T-cell (primary cell): ENCODE measurements around the gene PSMD1. TPM values are rescaled to one million over a fixed set of nuclear protein-coding genes. Genes with fewer than 3 reads are reported as not detected.

Experiments
- ATAC-seq, 4 experiments: fragments of 200-7000 bp in 3 of 4; fragments of 150-1000 bp in 1 of 4; cut with Tn5 transposase; replicated peaks in 1 of 4; 1 replicate in 3 of 4; 2 replicates in 1 of 4; pipeline ENCODE4 v1.10.0; 2021; ENCODE audit warnings: moderate library complexity in 3 of 4, mild to moderate bottlenecking in 2 of 4, moderate number of reproducible peaks in 1 of 4
- CTCF ChIA-PET, 2 donors: fragments of 300-600 bp; sonication (Branson Sonifier 250); formaldehyde crosslinking; loops; one replicate each; lab custom pipeline; 2022; ENCODE audit warnings: antibody characterized with exemption in 2 of 2; lab: Charles Lee
- POLR2A ChIA-PET, 2 donors: fragments of 300-600 bp; sonication (Branson Sonifier 250); formaldehyde crosslinking; loops; one replicate each; lab custom pipeline; 2022; ENCODE audit warnings: antibody characterized with exemption in 2 of 2; lab: Charles Lee
- DNase-seq, 35 experiments: peaks; one replicate each; pipeline versions ENCODE4 v3.0.0 to v3.0.0-alpha.2; 2013 to 2023
- H3K27ac ChIP-seq: one replicate; pipeline ENCODE4 v1.5.1; 2013; ENCODE audit warnings: low read length
- H3K27me3 ChIP-seq, 2 experiments: replicated peaks in 1 of 2; 1 replicate in 1 of 2; 2 replicates in 1 of 2; pipeline versions ENCODE4 v1.6.1 to v1.7.0; 2013; ENCODE audit warnings: low read length in 1 of 2, mixed read lengths in 1 of 2; ENCODE audit not compliant: control insufficient read depth in 2 of 2, insufficient read depth in 2 of 2; ENCODE audit errors: extremely low read depth in 1 of 2
- H3K36me3 ChIP-seq, 2 donors: 1 replicate in 1 of 2; 2 replicates in 1 of 2; pipeline versions ENCODE4 v1.6.1 to v1.7.0; 2013; ENCODE audit warnings: low read length in 1 of 2; ENCODE audit not compliant: control insufficient read depth in 2 of 2, insufficient read depth in 1 of 2; ENCODE audit errors: extremely low read depth in 1 of 2
- H3K4me1 ChIP-seq, 2 experiments: 1 replicate in 1 of 2; 2 replicates in 1 of 2; pipeline versions ENCODE4 v1.6.1 to v1.7.0; 2013; ENCODE audit warnings: low read length in 2 of 2, mixed read lengths in 1 of 2; ENCODE audit not compliant: insufficient read depth in 2 of 2, control insufficient read depth in 1 of 2; ENCODE audit errors: extremely low read depth in 1 of 2
- H3K4me3 ChIP-seq, 2 donors: 1 replicate in 1 of 2; 2 replicates in 1 of 2; pipeline versions ENCODE4 v1.5.1 to v1.7.0; 2013; ENCODE audit warnings: mild to moderate bottlenecking in 2 of 2, low read length in 1 of 2, moderate library complexity in 1 of 2; ENCODE audit not compliant: control insufficient read depth in 1 of 2; ENCODE audit errors: extremely low read depth in 1 of 2
- H3K9me3 ChIP-seq: 2 replicates; pipeline ENCODE4 v1.7.0; 2013
- H3K27ac Mint-ChIP-seq, 2 donors: one replicate each; pipeline ENCODE4 v1.8.0; 2020 to 2021; ENCODE audit warnings: mild to moderate bottlenecking in 2 of 2, mixed read lengths in 2 of 2
- H3K27me3 Mint-ChIP-seq, 2 donors: one replicate each; pipeline ENCODE4 v1.8.0; 2021 to 2022; ENCODE audit warnings: mixed read lengths in 2 of 2
- H3K36me3 Mint-ChIP-seq: one replicate; pipeline ENCODE4 v1.8.0; 2021; ENCODE audit warnings: mixed read lengths
- H3K4me1 Mint-ChIP-seq, 3 donors: one replicate each; pipeline ENCODE4 v1.8.0; 2020 to 2022; ENCODE audit warnings: mixed read lengths in 3 of 3, mild to moderate bottlenecking in 1 of 3
- H3K4me3 Mint-ChIP-seq, 3 donors: one replicate each; pipeline ENCODE4 v1.8.0; 2020 to 2022; ENCODE audit warnings: mild to moderate bottlenecking in 3 of 3, mixed read lengths in 3 of 3, moderate library complexity in 3 of 3
- H3K9me3 Mint-ChIP-seq, 3 donors: one replicate each; pipeline ENCODE4 v1.8.0; 2020 to 2022; ENCODE audit warnings: mixed read lengths in 3 of 3
- WGBS: methylation state at CpG from one replicate; pipeline ENCODE4 v1.1.5; 2013; ENCODE audit warnings: missing lambda C conversion rate; ENCODE audit not compliant: insufficient coverage; 5-methylcytosine and 5-hydroxymethylcytosine counted together
- total RNA-seq, 35 experiments: library from RNA in 6 of 35; stranded (reverse) in 6 of 35; fragments of 120-200 nt in 1 of 35; gene quantifications; one replicate each; pipeline versions ENCODE4 v1.2.1 to v1.2.4 and lab custom pipeline; 2013 to 2026

Gene PSMD1
- total RNA-seq, 5 donors from 2014 or later (not counting 1 experiment from before 2014, with no cell fraction given): 39.5 to 48.2 (median 46.9) TPM

DNA sequence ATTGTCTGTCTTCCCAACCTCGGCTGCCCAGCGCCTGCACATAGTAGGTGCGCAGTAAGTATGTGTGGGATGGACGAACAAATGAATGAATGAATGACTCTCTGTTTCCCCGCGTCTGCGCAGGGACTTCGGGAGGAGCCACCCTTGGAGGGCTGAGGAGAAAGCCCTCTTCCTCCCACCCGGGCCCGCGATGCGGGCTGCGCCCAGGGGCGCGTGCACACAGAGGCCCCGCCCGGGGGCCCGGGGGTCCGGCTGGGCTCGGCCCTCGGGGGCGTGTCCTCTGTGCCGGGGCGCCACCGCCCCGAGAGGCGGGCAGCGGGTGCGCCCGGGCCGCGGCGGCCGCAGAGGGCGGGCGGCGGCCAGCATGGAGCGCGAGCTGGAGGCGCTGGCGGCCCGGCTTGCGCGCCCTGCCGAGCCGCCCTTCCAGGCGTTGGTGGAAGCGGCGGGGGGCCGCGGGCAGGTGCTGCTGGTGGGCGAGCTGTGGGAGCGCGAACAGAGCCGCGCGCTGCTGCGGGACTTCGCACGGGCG is 19.4 kb upstream of the PSMD1 start, which contains the start of gene C2orf72:
Gene C2orf72, plus strand, starts transcription at position 322 of the 529 bp plus-strand sequence. Its CDS starts 43 bp downstream, at position 365.
- ATAC-seq: peak in 2 of 4 experiments; percentile 39
- peaks cover 62 to 66% of the 10 kb centered on the region in 2 donors for H3K27me3 Mint-ChIP-seq
- H3K4me3 Mint-ChIP-seq: peak within 1 kb of the TSS; percentile 47 to 65 (median 50)
- no peak within 1 kb of the TSS for H3K27ac ChIP-seq
- ChIA-PET POLR2A (no interaction called here), CTCF (no interaction called here)
- no peaks in the 10 kb centered on the region for H3K36me3 ChIP-seq
- peaks cover 0 to 16% (median 0%) of the 10 kb centered on the region in 3 donors for H3K4me1 Mint-ChIP-seq
- WGBS: under 1% methylated on average over 48 of the region's 61 CpGs
- no peaks in the 10 kb centered on the region for H3K9me3 Mint-ChIP-seq
- H3K9me3 ChIP-seq: no peaks in the 10 kb centered on the region
- peak within 1 kb of the TSS in 1 of 2 donors; percentile 67 for H3K27ac Mint-ChIP-seq
- H3K4me3 ChIP-seq: peak within 1 kb of the TSS in 1 of 2 donors; percentile 52
- no peak for DNase-seq
- H3K27me3 ChIP-seq: peaks cover 0 to 61% of the 10 kb centered on the region in 2 experiments
- H3K36me3 Mint-ChIP-seq: no peaks in the 10 kb centered on the region
- peaks cover 0 to 6% of the 10 kb centered on the region in 2 experiments for H3K4me1 ChIP-seq

GRCh38 chr2:231037731-231038482 is 18.8 kb upstream of the PSMD1 start:
- Mint-ChIP-seq H3K4me1 (peaks cover 0 to 16% (median 0%) of the 10 kb centered on the region in 3 donors), H3K27ac (no peak overlapping the region), H3K36me3 (no peaks in the 10 kb centered on the region), H3K27me3 (peaks cover 60 to 66% of the 10 kb centered on the region in 2 donors), H3K4me3 (peak overlapping the region in 2 of 3 donors; percentile 50 to 65), H3K9me3 (no peaks in the 10 kb centered on the region)
- ATAC-seq (peak; percentile 43 to 73 (median 66)), DNase-seq (no peak)
- ChIA-PET CTCF (no interaction called here), POLR2A (no interaction called here)
- H3K27ac ChIP-seq: no peak overlapping the region
- H3K4me3 ChIP-seq: no peak overlapping the region
- no peaks in the 10 kb centered on the region for H3K36me3 ChIP-seq
- 2% methylated on average over 104 of the region's 104 CpGs for WGBS
- H3K9me3 ChIP-seq: no peaks in the 10 kb centered on the region
- H3K4me1 ChIP-seq: peaks cover 0 to 6% of the 10 kb centered on the region in 2 experiments
- H3K27me3 ChIP-seq: peaks cover 2 to 61% of the 10 kb centered on the region in 2 experiments

GRCh38 chr2:231038483-231039293 is 18.0 kb upstream of the PSMD1 start:
- POLR2A ChIA-PET: no interaction called here
- CTCF ChIA-PET: interaction anchor here in 1 of 2 donors (0.6 to 0.9 kb wide), 2 partner anchors 14 to 352 kb away, joined by 3 read pairs; no protein-coding TSS in a partner anchor
- Histone ChIP-seq H3K27ac (no peak overlapping the region), H3K36me3 (no peaks in the 10 kb centered on the region), H3K9me3 (no peaks in the 10 kb centered on the region), H3K27me3 (peaks cover 2 to 56% of the 10 kb centered on the region in 2 experiments), H3K4me3 (no peak overlapping the region), H3K4me1 (peaks cover 0 to 6% of the 10 kb centered on the region in 2 experiments)
- DNase-seq (no peak), ATAC-seq (no peak)
- Mint-ChIP-seq H3K27me3 (peaks cover 53 to 62% of the 10 kb centered on the region in 2 donors), H3K27ac (no peak overlapping the region), H3K4me3 (peak overlapping the region; percentile 47 to 65 (median 50)), H3K9me3 (no peaks in the 10 kb centered on the region), H3K36me3 (no peaks in the 10 kb centered on the region), H3K4me1 (peaks cover 0 to 16% (median 0%) of the 10 kb centered on the region in 3 donors)
- WGBS: 20% methylated on average over 12 of the region's 21 CpGs

- H3K27me3 Mint-ChIP-seq: peaks cover 49 to 61% of the 10 kb centered on the region in 2 donors
- ATAC-seq: no peak
- no peak for DNase-seq
- H3K9me3 ChIP-seq: no peaks in the 10 kb centered on the region
- H3K4me3 Mint-ChIP-seq: no peak overlapping the region
- ChIA-PET POLR2A (no interaction called here), CTCF (interaction anchor here in 1 of 2 donors (0.6 to 0.9 kb wide), 2 partner anchors 14 to 352 kb away, joined by 3 read pairs; no protein-coding TSS in a partner anchor)
- WGBS: no CpG with 5 or more reads among the region's 6 CpGs
- no peak overlapping the region for H3K4me3 ChIP-seq
- peaks cover 0 to 15% (median 0%) of the 10 kb centered on the region in 3 donors for H3K4me1 Mint-ChIP-seq
- peaks cover 2 to 56% of the 10 kb centered on the region in 2 experiments for H3K27me3 ChIP-seq
- no peak overlapping the region for H3K27ac Mint-ChIP-seq
- no peaks in the 10 kb centered on the region for H3K9me3 Mint-ChIP-seq
- no peak overlapping the region for H3K27ac ChIP-seq
- H3K4me1 ChIP-seq: peaks cover 0 to 6% of the 10 kb centered on the region in 2 experiments
- no peaks in the 10 kb centered on the region for H3K36me3 Mint-ChIP-seq
- no peaks in the 10 kb centered on the region for H3K36me3 ChIP-seq
Observed at GRCh38 chr2:231039294-231039664, 17.4 kb upstream of the PSMD1 start.

- DNase-seq (no peak), ATAC-seq (no peak)
- Mint-ChIP-seq H3K36me3 (no peaks in the 10 kb centered on the region), H3K9me3 (no peaks in the 10 kb centered on the region), H3K4me1 (peaks cover 0 to 14% (median 0%) of the 10 kb centered on the region in 3 donors), H3K27ac (peak overlapping the region in 1 of 2 donors; percentile 21), H3K4me3 (no peak overlapping the region), H3K27me3 (peaks cover 47 to 60% of the 10 kb centered on the region in 2 donors)
- Histone ChIP-seq H3K27ac (no peak overlapping the region), H3K4me1 (peaks cover 0 to 6% of the 10 kb centered on the region in 2 experiments), H3K9me3 (no peaks in the 10 kb centered on the region), H3K36me3 (no peaks in the 10 kb centered on the region), H3K4me3 (no peak overlapping the region), H3K27me3 (peaks cover 2 to 53% of the 10 kb centered on the region in 2 experiments)
- ChIA-PET POLR2A (no interaction called here), CTCF (interaction anchor here in 1 of 2 donors (0.6 to 0.9 kb wide), 2 partner anchors 13 to 353 kb away, joined by 3 read pairs; no protein-coding TSS in a partner anchor)
- WGBS: 68% methylated on average over 5 of the region's 8 CpGs
Observed at GRCh38 chr2:231039821-231040364, 16.8 kb upstream of the PSMD1 start.
